GM18951 (cell line): ENCODE data around the gene PSEN1.

Source experiments
- POLR2A ChIP-seq: IDR thresholded peaks from 4 replicates; pipeline ENCODE4 v1.6.1; 2011; ENCODE audit warnings: mild to moderate bottlenecking; ENCODE audit not compliant: insufficient read length, insufficient read depth; ENCODE audit errors: extremely low read depth
- in situ Hi-C: fragments of 300-500 bp; cut with MboI; formaldehyde crosslinking; loops from one replicate; pipeline ENCODE4 v1.12.0; 2022; ENCODE audit warnings: low sequenced_read_pairs, mixed read lengths, inconsistent platforms; ENCODE audit not compliant: unreplicated experiment

Gene PSEN1

GRCh38 chr14:73140811-73141323 lies 4.6 kb downstream of the PSEN1 start:
- no peak for TF ChIP-seq POLR2A

GRCh38 chr14:73142216-73142615 lies 5.9 kb downstream of the PSEN1 start:
- in situ Hi-C loops = no loop called here
- TF ChIP-seq POLR2A = no peak

More at GRCh38 chr14:73140811-73141323, 4.6 kb downstream of the PSEN1 start:
- in situ Hi-C loops = no loop called here

GRCh38 chr14:73143003-73143402 lies 6.7 kb downstream of the PSEN1 start:
- in situ Hi-C loops = no loop called here
- no peak for TF ChIP-seq POLR2A

GRCh38 chr14:73143617-73144016 lies 7.3 kb downstream of the PSEN1 start:
- no peak for TF ChIP-seq POLR2A
- in situ Hi-C loops = no loop called here

- in situ Hi-C loops = no loop called here
Measured at GRCh38 chr14:73145371-73145770, 9.1 kb downstream of the PSEN1 start.

GRCh38 chr14:73146111-73146510 lies 9.8 kb downstream of the PSEN1 start:
- in situ Hi-C loops = no loop called here
- no peak for TF ChIP-seq POLR2A

More at GRCh38 chr14:73145371-73145770, 9.1 kb downstream of the PSEN1 start:
- TF ChIP-seq POLR2A = no peak

GRCh38 chr14:73149753-73150152 lies 13.4 kb downstream of the PSEN1 start:
- TF ChIP-seq POLR2A = no peak
- in situ Hi-C loops = no loop called here

- in situ Hi-C loops = no loop called here
Measured at GRCh38 chr14:73153272-73153671, 17.0 kb downstream of the PSEN1 start.

GRCh38 chr14:73162251-73162650 lies 25.9 kb downstream of the PSEN1 start:
- in situ Hi-C loops = no loop called here
- no peak for TF ChIP-seq POLR2A

More at GRCh38 chr14:73153272-73153671, 17.0 kb downstream of the PSEN1 start:
- TF ChIP-seq POLR2A = no peak

GRCh38 chr14:73166399-73166798 lies 30.1 kb downstream of the PSEN1 start:
- TF ChIP-seq POLR2A = no peak
- in situ Hi-C loops = loop anchor here (5.0 kb wide), 1 partner anchor 301 kb away; no protein-coding TSS in a partner anchor

GRCh38 chr14:73167727-73168126 lies 31.4 kb downstream of the PSEN1 start:
- in situ Hi-C loops = loop anchor here (5.0 kb wide), 1 partner anchor 300 kb away; no protein-coding TSS in a partner anchor
- TF ChIP-seq POLR2A = no peak

GRCh38 chr14:73168274-73168673 lies 32.0 kb downstream of the PSEN1 start:
- in situ Hi-C loops = loop anchor here (5.0 kb wide), 1 partner anchor 299 kb away; no protein-coding TSS in a partner anchor
- no peak for TF ChIP-seq POLR2A

- in situ Hi-C loops = loop anchor here (5.0 kb wide), 1 partner anchor 299 kb away; no protein-coding TSS in a partner anchor
- TF ChIP-seq POLR2A = no peak
Measured at GRCh38 chr14:73168691-73169090, 32.4 kb downstream of the PSEN1 start.

GRCh38 chr14:73169855-73170254 lies 33.5 kb downstream of the PSEN1 start:
- in situ Hi-C loops = loop anchor here (5.0 kb wide), 1 partner anchor 297 kb away; no protein-coding TSS in a partner anchor
